Natural killer cell (primary cell): ENCODE data around the gene LSM6. TPM values are rescaled to one million over a fixed set of nuclear protein-coding genes. Genes with fewer than 3 reads are reported as not detected.

Experiments used
- ATAC-seq, 3 donors: fragments of 150-1000 bp in 2 of 3; fragments of 200-7000 bp in 1 of 3; cut with Tn5 transposase; 1 replicate in 1 of 3; 2 replicates in 2 of 3; pipeline ENCODE4 v1.10.0; 2021; ENCODE audit warnings: mild to moderate bottlenecking in 2 of 3, moderate library complexity in 2 of 3
- DNase-seq, 2 donors: peaks; one replicate each; pipeline versions ENCODE4 v3.0.0 to v3.0.0-alpha.2; 2013 to 2021; ENCODE audit warnings: mixed read lengths in 1 of 2
- H3K27ac ChIP-seq: one replicate; pipeline ENCODE4 v1.5.1; 2013; ENCODE audit warnings: mild to moderate bottlenecking, low read length
- H3K27me3 ChIP-seq: one replicate; pipeline ENCODE4 v1.6.1; 2013; ENCODE audit warnings: low read length; ENCODE audit not compliant: control insufficient read depth, insufficient read depth
- H3K36me3 ChIP-seq: one replicate; pipeline ENCODE4 v1.6.1; 2013; ENCODE audit warnings: low read length; ENCODE audit not compliant: control insufficient read depth, insufficient read depth
- H3K4me1 ChIP-seq: one replicate; pipeline ENCODE4 v1.6.1; 2013; ENCODE audit warnings: low read length; ENCODE audit not compliant: control insufficient read depth, insufficient read depth
- H3K4me3 ChIP-seq: one replicate; pipeline ENCODE4 v1.5.1; 2013; ENCODE audit warnings: low read length
- H3K9me3 ChIP-seq: one replicate; pipeline ENCODE4 v1.6.1; 2013; ENCODE audit warnings: low read length; ENCODE audit not compliant: control insufficient read depth, insufficient read depth
- H3K27ac Mint-ChIP-seq, 2 donors: one replicate each; pipeline ENCODE4 v1.8.0; 2022; ENCODE audit warnings: mild to moderate bottlenecking in 2 of 2, mixed read lengths in 2 of 2, moderate library complexity in 1 of 2
- H3K27me3 Mint-ChIP-seq, 2 donors: one replicate each; pipeline ENCODE4 v1.8.0; 2022; ENCODE audit warnings: low read depth in 2 of 2, mixed read lengths in 2 of 2
- H3K36me3 Mint-ChIP-seq: one replicate; pipeline ENCODE4 v1.8.0; 2022; ENCODE audit warnings: mixed read lengths
- H3K4me1 Mint-ChIP-seq, 2 donors: one replicate each; pipeline ENCODE4 v1.8.0; 2022; ENCODE audit warnings: mixed read lengths in 2 of 2
- H3K4me3 Mint-ChIP-seq: one replicate; pipeline ENCODE4 v1.8.0; 2022; ENCODE audit warnings: mild to moderate bottlenecking, moderate library complexity, mixed read lengths
- H3K9me3 Mint-ChIP-seq, 2 donors: one replicate each; pipeline ENCODE4 v1.8.0; 2022; ENCODE audit warnings: mixed read lengths in 2 of 2
- CTCF ChIP-seq: fragments of 200-600 bp; IDR thresholded peaks from one replicate; pipeline ENCODE4 v1.8.0; 2022; ENCODE audit warnings: antibody characterized with exemption
- WGBS: methylation state at CpG from one replicate; pipeline ENCODE4 v1.1.7; 2013; ENCODE audit warnings: missing lambda C conversion rate; ENCODE audit not compliant: insufficient coverage; 5-methylcytosine and 5-hydroxymethylcytosine counted together
- intact Hi-C: fragments of 100-400 bp; cut with micrococcal nuclease; formaldehyde crosslinking; loops from one replicate; pipeline ENCODE4 v1.14.2; 2022
- total RNA-seq, 4 donors: library from RNA; stranded (reverse); fragments of 120-200 nt in 1 of 4; gene quantifications; one replicate each; pipeline versions ENCODE4 v1.2.3 to v1.2.4, GENCODE V29; 2013 to 2022

The LSM6 gene
- total RNA-seq, 3 donors from 2014 or later (not counting 1 experiment from before 2014, with no cell fraction given) = 23.8 to 27.5 (median 23.8) TPM

- TF ChIP-seq CTCF = no peak
- ATAC-seq = no peak
- whole genome bisulfite sequencing = 75% methylated on average over 8 of the region's 8 CpGs
Measured at GRCh38 chr4:146235654-146236177, 60.2 kb downstream of the LSM6 start.

DNA sequence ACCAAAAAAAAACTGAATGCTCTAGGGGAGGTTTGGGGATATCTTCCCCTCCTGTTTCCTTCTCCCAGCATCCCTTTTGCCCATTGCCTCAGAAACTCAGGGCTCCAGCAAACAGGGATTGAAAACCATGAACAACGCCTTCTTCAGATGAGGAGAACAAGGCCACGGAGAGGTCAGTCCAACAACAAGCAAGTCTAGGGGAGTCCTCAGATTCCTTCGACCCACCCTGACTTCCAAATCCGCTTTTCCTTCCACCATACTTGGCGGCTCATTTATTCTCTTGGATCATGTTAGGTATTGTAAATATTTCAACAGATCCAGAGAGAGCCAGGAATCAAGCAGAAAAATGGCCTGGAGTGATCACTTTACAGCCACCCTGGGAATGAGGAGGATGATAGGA is 60.7 kb downstream of the LSM6 start:
- TF ChIP-seq CTCF = no peak
- H3K27ac ChIP-seq = no peak overlapping the region
- 100% methylated on average over 2 of the region's 5 CpGs for WGBS
- no peak overlapping the region for H3K4me3 ChIP-seq
- no peaks in the 10 kb centered on the region for H3K9me3 ChIP-seq
- Mint-ChIP-seq H3K36me3 (no peaks in the 10 kb centered on the region), H3K27me3 (peaks cover 3 to 27% of the 10 kb centered on the region in 2 donors), H3K27ac (no peak overlapping the region), H3K4me3 (no peak overlapping the region), H3K9me3 (no peaks in the 10 kb centered on the region), H3K4me1 (no peaks in the 10 kb centered on the region)
- DNase-seq = no peak
- no peaks in the 10 kb centered on the region for H3K4me1 ChIP-seq
- ATAC-seq = no peak
- intact Hi-C loops = no loop called here
- no peaks in the 10 kb centered on the region for H3K36me3 ChIP-seq
- no peaks in the 10 kb centered on the region for H3K27me3 ChIP-seq

More at GRCh38 chr4:146235654-146236177, 60.2 kb downstream of the LSM6 start:
- DNase-seq = no peak
- Mint-ChIP-seq H3K9me3 (no peaks in the 10 kb centered on the region), H3K36me3 (no peaks in the 10 kb centered on the region), H3K27ac (no peak overlapping the region), H3K27me3 (peaks cover 3 to 27% of the 10 kb centered on the region in 2 donors), H3K4me3 (no peak overlapping the region), H3K4me1 (no peaks in the 10 kb centered on the region)
- no peaks in the 10 kb centered on the region for H3K27me3 ChIP-seq
- no peaks in the 10 kb centered on the region for H3K9me3 ChIP-seq
- no peaks in the 10 kb centered on the region for H3K36me3 ChIP-seq
- H3K27ac ChIP-seq = no peak overlapping the region
- no peak overlapping the region for H3K4me3 ChIP-seq
- intact Hi-C loops = no loop called here
- no peaks in the 10 kb centered on the region for H3K4me1 ChIP-seq

- no peaks in the 10 kb centered on the region for H3K36me3 Mint-ChIP-seq
- H3K9me3 Mint-ChIP-seq = no peaks in the 10 kb centered on the region
Measured at GRCh38 chr4:146237092-146237491, 61.6 kb downstream of the LSM6 start.

More at GRCh38 chr4:146237092-146237491, 61.6 kb downstream of the LSM6 start:
- H3K36me3 ChIP-seq = no peaks in the 10 kb centered on the region
- peaks cover 6 to 22% of the 10 kb centered on the region in 2 donors for H3K27me3 Mint-ChIP-seq
- H3K9me3 ChIP-seq = no peaks in the 10 kb centered on the region
- no peak for ATAC-seq
- peaks cover 0 to 4% of the 10 kb centered on the region in 2 donors for H3K4me1 Mint-ChIP-seq
- H3K27ac Mint-ChIP-seq = no peak overlapping the region
- no peak for TF ChIP-seq CTCF
- no peaks in the 10 kb centered on the region for H3K27me3 ChIP-seq
- H3K27ac ChIP-seq = no peak overlapping the region
- DNase-seq = no peak
- no peaks in the 10 kb centered on the region for H3K4me1 ChIP-seq
- H3K4me3 Mint-ChIP-seq = no peak overlapping the region
- H3K4me3 ChIP-seq = no peak overlapping the region
- WGBS = 84% methylated on average over 6 of the region's 6 CpGs
- intact Hi-C loops = no loop called here
